ENCODE data around the gene TRIM15.
"Not testable (repeated sequence)": the region's sequence is repeated elsewhere in the genome, so short reads cannot be mapped to it uniquely, and the experiment has no call there.

The TRIM15 gene

DNA sequence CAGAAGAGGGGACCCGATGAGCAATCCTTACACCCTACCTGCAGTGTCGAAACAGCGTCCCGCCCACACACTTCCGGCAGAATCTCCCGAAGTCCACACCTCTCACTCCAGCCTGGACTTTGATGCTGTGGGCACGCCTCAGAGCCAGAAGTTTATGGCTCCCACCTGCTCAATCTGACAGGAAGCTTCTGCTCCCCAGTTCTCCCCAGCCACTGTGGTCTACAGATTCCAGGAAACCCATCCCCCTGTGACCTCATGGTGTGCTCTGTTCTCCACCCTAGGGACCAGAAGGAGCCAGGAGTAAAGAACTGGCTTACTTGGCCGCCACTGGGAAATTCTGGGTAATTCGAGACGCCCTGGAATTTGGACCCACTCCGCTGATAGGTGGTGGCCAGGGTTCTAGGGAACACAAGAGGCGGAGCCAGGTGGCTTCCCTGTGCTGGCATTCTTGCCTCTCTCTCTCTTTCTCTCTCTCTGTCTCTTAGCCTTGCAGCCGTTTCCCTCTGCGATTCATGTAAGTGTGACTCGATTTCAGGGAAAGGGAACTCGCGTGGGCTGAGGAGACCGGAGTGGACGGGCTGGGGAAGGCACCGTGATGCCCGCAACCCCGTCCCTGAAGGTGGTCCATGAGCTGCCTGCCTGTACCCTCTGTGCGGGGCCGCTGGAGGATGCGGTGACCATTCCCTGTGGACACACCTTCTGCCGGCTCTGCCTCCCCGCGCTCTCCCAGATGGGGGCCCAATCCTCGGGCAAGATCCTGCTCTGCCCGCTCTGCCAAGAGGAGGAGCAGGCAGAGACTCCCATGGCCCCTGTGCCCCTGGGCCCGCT, at the start of gene TRIM15:
TRIM15 (plus strand) TSS at position 457 of the 828 bp plus-strand sequence; CDS start at position 596, 139 bp downstream.
- no peak for DNase-seq (ENCODE audit: low read depth)

DNA sequence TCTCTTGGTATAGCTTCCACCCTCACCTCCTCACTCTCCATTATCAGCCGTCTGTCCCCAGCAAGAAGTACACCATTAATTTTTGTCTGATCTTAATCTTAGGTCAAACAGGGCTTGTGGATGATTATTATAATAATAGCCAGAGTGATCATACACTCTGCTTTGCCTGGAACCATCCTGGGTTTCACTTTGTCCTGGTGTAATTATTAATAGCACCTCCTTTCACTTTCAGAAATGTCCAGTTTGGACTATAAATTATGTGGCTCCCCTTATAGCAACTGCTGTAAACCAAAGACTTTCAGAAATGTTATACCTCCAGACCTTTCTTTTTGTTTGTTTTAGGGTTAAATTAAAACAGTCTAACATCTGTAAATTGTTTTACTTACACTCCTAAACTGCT, 49.5 kb upstream of the TRIM15 start:
- DNase-seq (ENCODE audit: low read depth), result no peak

DNA sequence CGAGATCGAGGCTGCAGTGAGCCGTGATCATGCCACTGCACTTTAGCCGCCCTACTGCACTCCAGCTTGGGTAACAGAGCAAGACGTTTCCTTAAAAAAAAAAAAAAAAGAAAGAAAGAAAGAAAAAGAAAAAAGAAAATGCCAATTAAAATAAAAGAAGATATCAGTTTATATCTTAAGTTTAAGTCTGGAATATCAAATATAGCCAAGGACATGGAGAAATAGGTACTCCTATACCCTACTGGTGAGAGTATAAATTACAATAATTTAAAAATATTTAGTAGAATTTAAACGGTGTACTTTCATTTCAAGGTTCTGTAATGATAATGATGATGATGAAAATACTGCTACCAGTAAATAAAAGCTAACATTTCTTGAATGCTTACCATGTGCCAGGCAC, 46.6 kb upstream of the TRIM15 start:
- DNase-seq (ENCODE audit: low read depth), result no peak

DNA sequence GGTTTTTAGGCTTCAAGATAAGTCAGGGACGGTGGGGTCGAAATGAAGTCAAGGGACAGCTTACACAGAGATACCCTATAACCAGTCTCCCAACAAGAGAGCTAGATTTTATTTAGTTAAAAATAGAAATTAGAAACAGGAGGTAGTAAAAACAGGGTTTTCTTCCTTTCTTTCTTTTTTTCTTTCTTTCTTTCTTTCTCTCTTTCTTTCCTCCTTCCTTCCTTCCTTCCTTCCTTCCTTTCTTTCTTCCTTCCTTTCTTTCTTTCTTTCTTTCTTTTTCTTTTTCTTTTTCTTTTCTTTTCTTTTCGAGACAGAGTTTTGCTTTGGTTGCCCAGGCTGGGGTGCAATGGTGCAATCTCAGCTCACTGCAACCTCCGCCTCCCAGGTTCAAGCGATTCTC, 44.7 kb upstream of the TRIM15 start:
- not testable (repeated sequence) for DNase-seq (ENCODE audit: low read depth)

DNA sequence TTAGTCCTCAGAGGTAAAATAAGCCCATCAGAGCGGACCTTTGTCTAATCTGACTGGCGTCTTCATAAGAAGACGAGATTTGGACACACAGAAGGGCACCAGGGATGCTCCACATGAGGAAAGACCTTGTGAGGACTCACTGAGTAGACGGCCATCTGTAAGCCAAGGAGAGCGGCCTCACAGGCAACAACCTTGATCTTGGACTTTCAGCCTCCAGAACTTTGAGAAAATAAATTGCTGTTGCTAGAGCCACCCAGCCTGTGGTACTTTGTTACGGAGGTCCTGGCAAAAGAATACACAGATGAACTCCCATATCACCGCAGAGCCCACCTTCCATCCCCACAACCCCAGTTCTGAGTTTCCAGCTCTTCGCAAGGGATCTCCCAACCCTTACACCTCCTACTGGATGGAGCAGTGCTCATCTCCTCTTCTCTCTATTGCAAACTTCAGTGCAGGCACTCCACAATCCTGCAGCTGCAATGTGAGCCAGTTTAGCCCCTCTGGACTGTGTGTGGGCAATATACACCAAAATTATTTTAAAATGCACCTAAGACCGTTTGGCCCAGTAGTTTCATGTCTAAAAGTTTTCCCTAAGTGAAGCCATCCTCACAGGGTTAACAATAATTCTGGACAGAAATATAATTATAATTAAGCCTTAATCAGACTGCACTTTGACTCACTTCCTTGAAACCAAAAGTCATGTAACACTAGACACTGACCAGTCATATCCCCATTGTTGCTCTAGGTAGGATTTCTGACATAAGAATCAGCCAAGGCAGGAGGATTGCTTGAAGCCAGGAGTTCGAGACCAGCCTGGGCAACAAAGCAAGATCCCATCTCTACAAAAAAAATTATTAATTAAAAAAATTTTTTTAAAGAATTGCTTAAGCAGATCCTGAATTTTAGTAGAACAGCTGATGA, 41.6 kb upstream of the TRIM15 start:
- no peak for DNase-seq (ENCODE audit: low read depth)

DNA sequence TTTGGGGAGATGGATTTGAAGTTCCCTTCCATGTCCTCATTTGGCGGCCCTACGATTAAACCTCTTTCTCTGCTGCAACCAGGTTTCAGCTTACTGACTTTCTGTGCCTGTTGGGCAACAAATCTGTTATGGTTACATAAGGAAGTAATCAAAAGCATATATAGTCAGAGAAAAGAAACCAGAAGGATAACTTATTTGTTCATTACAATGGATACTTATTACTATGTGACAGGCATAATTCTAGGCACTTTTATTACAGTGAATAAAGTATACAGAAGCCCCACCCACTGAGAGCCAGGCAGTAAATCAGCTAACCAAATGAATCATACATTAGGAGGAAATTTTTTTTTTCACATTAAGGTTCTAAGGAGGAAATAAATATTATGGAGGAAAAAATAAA, 40.8 kb upstream of the TRIM15 start:
- peak; percentile 58 for DNase-seq (ENCODE audit: low read depth)

DNA sequence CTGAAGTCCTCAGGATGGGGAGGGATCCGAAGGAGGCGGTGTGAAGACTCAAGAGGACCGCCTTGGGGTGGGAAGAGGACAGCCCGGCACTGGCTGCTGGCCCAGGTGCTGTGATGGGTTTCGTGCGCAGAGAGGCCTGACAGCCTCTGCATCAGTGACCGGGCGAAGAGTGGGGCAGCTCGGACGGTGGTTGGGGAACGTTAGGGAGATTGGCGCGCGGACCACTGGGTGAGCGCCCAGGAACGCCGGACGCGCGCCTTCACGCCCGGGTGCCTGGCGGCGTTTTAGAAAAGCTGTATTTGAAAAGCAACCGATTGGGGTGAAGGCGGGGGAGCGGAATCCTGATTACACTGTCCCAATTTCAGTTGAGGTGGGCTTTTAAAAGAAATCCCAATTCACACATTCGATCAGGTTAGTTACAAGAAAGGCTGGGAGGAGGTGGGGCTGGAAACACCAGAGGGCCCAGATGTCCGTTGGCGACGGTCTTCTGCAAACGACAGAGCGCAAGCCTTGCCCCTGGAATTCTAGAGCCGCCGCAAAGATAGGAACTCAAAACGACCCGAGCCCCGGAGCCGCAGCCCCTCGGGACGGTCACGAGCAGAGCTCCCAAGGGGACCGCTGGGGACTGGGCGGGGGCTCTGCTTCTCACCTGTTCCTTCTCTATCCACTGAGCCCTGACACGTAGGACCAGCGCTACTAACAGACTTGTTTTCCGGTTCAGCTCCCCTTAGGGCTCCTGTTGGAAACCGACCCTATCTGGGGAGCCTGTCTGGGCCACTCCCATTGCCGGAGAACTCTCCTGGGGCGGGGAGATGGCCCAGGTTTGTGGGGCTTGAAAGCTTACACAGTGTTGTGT, 35.9 kb upstream of the TRIM15 start:
- DNase-seq (ENCODE audit: low read depth), result no peak

DNA sequence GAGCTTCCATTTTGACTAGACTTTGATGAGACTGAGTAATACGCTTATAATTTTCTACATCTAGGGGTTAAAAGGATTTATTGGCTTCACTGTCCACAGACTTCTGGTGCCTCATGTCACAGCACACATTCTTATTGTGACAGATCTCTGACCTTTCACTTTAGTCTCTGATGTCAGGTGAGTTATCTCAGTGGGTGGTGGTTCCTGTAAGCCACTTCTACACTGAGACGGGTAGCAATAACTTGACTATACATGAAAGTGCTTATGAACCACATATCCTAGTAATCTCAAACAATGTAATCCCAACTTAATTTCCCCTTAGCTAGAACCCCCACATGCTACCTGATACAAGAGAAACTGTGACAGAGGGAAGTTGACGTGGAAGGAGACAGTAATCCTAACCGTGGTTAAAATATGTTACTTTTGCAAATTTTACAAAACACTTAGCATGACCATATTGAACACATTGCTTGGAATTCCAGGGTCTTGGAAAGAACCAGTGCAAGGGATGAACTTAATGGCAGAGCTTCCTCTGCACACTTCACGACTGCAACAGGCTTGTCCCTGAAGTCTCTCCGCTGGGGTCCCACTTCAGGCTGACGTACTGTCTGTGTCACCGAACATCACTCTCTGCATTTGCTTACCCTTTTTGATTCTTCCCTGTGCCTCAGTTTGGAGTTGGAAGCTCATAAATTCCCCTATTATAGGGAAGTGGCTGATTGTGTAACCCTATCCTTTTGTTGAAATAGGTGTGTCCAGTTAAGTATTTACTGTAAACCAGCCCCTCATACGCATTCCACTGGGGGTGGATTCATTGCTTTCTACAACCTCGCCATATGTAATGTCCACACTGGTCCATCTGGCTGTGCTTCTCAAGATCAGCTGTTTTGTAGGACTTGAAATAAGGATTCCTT, 33.8 kb upstream of the TRIM15 start:
- no peak for DNase-seq (ENCODE audit: low read depth)

DNA sequence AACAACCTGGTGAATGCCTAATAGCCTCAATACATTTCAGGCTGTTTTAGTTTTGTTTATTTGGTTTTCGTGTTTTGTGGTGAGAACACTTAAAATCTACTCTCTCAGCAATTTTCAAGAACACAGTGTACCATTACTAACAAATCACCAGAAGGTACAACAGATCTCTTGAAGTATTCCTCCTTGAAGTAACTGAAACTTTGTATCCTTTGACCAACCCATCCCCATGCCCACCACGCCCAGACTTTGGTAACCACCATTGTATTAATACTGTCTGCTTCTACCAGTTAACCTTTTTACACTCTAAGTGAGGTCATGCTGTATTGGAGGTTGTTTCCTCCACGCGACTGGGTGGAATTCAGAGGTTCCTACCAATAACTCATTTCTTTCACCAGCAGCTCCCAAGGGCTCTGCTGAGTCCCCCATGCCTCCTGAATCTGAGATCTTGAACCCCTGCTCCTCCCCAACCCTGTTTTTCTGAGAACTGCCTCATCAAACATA, 33.1 kb upstream of the TRIM15 start:
- no peak for DNase-seq (ENCODE audit: low read depth)

DNA sequence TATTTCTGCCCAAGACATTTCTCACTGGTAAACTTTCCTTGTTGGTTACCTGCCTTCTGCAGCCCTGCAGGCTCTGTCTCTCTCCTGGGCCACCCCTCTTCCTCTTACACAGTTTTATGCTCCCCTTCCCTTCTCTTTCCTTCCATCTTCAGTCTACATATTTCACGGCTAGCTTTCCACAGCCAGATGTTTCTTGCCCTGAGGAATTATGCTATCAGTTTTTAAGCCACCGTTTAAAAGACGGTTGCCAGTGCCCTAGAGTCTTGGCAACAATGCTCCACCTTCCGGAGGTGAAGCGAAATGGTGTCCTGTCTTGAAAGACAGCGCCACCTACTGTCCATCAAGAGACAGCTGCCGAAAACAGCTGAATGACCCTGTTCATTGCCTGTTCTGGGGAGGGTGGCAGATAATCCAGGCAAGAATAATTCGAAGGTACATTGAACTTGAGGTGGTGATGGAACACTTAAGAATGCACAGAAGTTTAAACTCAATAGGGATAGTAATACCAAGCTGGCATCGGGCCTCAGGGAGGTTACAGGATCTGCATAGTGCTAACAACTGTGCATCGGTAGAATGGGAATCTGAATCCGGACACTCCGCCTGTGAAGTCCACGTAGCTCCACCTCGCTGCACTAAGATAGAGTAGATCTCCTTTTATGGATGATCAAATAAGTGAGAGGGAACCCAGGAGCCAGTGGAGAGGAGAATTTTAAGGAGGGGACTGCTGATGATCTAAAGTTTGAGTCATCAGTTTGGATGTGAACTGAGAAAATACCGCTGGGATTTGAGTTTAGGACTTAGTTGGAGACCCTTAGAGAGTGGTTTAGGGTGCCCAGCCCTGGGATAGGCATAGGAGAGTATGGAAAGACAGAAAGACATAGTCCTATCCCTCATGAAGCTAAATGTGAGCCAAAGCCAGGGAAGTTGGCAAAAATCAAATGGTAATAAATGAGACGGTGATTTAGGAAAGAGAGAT, 32.2 kb upstream of the TRIM15 start:
- DNase-seq (ENCODE audit: low read depth), result peak; percentile 63

DNA sequence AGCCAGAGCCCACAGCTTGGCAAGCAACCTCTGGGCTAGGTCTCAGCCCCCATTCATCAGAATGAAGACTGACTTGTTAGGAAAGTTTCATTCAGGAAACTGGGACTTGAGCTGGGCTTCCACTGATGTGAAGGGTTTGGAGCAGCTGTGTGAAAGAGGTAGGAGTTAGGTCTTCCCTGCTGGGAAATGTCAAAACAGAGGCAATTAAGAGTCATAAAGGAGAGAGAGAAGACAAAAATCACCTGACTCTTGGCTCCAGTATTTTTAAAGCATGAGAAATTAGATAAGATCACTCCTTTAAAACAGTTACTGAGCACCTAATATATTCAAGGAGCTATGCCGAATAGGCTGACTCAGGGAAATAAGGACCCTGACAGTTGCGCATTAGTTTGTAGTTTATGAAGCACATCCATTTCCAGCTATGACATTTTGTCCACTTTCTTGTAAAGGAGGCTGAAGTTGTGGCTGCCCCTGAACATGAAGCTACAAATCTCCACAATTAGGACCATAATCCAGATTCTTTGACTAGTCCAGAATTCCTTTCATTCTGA, 31.3 kb upstream of the TRIM15 start:
- DNase-seq (ENCODE audit: low read depth), result no peak

DNA sequence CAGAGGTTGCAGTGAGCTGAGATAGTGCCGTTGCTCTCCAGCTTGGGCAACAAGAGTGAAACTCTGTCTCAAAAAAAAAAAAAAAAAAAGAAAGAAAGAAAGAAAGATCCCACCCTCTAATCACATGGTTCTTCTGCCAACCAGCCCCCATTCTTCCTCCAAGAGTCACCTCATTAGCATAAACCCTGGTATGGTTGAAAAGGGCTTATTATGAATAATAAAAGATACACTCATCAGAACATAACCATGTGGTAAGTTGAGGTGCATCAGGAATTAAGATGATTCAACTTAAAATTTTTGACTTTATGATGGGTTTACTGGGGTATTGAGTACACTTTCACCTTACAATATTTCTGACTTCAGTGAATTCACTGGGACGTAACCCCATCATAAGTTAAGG, 28.2 kb upstream of the TRIM15 start:
- no peak for DNase-seq (ENCODE audit: low read depth)

DNA sequence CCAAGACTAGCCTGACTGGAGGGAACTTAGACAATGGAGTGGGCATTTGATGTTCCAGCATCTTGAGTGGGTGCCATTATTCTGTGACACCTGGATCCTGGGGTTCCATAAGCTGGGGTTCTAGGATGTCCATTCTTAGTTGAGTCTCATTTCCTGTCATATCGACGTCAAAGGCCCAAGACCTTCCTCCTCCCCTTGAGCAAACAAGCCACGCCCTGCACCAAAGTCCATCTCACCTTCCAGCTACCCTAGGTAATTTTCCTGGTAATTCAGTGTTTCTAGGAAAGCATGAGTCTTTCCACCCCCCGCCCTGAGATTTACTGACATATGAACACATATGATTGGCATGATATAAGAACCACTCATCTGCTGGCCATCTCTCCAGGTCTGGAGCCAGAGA, 27.6 kb upstream of the TRIM15 start, which contains the start of gene TRIM40:
TRIM40 (plus strand) TSS at position 384 of the 400 bp plus-strand sequence. CDS start 897 bp downstream, outside the sequence.
- no peak for DNase-seq (ENCODE audit: low read depth)

DNA sequence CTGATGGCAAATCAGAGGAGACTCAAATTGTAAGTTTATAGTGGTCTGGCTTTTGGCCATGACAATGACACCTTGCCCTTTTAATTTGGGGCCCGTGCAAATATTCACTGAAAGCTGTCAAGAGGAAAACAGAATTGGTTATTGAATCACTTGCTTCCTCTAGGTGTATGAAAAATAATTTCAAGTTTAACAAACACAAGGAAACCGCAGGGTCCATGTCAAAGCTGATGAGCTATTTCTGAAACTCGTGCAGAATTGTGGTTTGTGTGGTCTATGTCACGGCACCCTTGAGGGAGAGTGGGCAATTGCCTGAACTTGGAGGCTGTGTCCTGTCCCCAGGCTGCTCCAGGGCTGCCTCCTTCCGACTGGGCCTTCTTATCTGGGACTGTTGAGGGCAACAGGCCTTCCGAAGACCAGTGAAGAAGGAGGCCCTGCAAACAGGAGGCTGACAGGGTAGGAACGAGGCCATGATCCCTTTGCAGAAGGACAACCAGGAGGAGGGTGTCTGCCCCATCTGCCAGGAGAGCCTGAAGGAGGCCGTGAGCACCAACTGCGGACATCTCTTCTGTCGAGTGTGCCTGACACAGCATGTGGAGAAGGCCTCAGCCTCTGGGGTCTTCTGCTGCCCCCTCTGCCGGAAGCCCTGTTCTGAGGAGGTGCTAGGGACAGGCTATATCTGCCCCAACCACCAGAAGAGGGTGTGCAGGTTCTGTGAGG, 26.6 kb upstream of the TRIM15 start:
- DNase-seq (ENCODE audit: low read depth), result no peak

DNA sequence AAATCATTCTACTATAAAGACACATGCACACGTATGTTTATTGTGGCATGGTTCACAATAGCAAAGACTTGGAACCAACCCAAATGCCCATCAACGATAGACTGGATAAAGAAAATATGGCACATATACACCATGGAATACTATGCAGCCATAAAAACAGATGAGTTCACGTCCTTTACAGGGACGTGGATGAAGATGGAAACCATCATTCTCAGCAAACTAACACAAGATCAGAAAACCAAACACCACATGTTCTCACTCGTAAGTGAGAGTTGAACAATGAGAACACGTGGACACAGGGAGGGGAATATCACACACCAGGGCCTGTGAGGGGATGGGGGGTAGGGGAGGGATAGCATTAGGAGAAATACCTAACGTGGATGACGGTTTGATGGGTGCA, 23.1 kb upstream of the TRIM15 start:
- DNase-seq (ENCODE audit: low read depth), result not testable (repeated sequence)

DNA sequence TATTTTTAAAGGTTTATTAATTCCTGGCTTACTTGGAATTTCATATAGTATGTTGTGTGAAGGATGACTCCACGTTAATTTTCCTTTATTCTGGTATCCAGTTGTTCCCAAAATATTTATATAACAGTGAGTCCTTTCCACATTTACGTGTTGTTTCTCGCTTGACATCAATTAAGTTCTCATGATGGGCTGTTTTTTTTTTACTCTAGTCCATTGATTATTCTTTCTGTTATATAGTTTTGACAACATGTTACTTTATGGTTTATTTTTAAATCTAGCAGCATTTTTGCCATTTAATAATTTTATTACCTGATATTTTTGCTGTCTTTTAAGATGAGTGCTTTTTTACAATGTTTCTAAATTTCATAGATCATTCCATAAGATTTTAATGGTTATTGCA, 20.7 kb upstream of the TRIM15 start:
- no peak for DNase-seq (ENCODE audit: low read depth)

DNA sequence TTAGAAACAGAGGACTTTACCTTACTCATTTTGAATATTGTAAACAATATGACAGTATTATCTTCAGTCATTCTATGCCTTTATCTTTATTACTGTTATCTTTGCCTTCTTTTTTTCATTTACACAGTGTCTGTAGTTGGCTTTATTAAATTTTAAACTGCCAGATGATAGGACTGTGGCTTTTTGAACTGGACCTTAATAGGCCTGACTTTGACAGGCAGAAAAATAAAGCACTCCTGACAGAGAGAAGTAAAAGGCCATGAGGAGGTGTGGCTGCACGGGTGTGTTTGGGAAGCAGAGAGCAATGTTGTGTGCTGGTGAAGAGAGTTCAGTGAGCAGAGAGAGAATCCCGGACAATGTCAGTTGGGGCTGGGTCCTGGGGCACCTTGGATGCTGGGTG, 19.6 kb upstream of the TRIM15 start:
- no peak for DNase-seq (ENCODE audit: low read depth)

DNA sequence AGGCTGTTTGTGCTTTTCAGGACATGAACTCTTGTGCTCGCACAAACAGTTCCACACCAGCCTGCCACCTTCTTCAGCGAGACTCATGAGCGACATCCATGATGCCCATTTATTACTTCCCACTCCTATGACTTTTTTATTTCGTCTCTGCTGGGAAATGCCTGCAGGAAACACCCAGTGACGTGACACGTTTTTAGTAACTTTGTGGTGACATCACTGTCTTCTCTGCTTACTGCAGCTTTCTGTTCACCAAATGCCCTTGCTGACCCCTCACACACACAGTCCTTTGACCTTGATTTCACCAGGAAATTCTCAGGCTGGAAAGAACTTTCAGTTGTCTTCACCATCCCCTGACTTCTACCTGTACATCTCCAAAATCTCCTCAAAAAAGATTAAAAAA, 18.5 kb upstream of the TRIM15 start:
- no peak for DNase-seq (ENCODE audit: low read depth)

Data from GM04504 (cell line).